Activated effector memory CD4-positive, alpha-beta T cell treated with Interleukin-2 at 50 U/mL for 16 hours (primary cell): ENCODE data around the gene INCENP.
"Not testable (repeated sequence)": the region's sequence is repeated elsewhere in the genome, so short reads cannot be mapped to it uniquely, and the experiment has no call there.

Experiments used
- DNase-seq: peaks from one replicate; pipeline ENCODE4 v3.0.0-alpha.2; 2020

Gene INCENP

GRCh38 chr11:62123669-62124185 lies at the start of gene INCENP:
TSS of gene INCENP (plus strand) at chr11:62124011. CDS start at chr11:62128162, 4,151 bp downstream.
- DNase-seq = peak; percentile 94

DNA sequence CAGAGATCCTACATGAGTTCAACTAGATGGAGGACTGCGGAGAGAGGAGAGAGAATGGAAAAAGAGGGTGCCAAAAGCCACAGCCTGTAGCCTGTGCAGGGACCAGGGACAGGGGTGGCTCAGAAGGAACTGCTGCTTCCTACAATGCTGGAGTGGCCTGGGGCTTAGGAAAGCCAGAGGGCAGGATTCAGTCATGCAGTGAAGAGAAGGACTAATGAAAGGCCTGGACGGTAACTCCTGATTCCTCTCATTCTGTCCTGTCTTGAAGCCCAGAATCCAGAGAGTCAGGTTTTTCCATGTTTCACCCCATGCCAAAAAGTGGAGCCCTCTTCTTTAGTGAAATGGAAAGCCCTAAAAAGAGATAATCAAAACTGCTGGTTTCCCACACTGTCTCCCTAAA lies 48.4 kb upstream of the INCENP start:
- DNase-seq = no peak

GRCh38 chr11:62077132-62077531 lies 46.7 kb upstream of the INCENP start:
- no peak for DNase-seq

GRCh38 chr11:62081378-62082291 lies 42.2 kb upstream of the INCENP start:
- DNase-seq = peak; percentile 65

DNA sequence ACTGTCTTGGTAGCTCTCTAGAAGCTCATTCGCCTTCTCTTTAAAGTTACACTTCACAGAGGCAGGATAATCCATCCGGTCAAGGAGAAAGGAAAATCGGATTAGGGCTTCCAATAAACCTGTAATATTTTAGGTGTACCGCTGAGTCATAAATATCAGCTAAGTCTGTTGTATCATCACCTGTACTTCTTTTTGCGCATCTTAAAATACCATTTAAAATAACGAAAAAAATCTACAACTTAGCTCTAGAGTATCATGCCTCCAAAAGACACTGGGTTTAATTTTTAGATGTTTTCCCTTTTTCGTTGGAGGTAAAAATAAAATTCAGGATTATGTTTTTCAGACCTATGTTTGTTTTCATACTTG lies 41.5 kb upstream of the INCENP start:
- DNase-seq = no peak

DNA sequence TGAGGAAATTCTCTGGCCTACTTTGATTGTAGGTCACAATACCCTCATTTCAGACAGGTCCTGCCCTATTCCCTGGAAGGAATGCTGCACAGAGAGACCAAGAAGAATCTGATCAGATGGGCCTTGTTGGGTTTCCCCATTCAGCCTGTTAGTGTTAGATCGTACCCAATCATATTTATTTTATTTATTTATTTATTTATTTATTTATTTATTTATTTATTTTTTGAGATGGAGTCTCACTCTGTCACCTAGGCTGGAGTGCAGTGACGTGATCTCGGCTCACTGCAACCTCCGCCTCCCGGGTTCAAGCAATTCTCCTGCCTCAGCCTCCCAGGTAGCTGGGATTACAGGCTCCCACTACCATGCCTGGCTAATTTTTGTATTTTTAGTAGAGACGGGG lies 39.0 kb upstream of the INCENP start:
- DNase-seq = not testable (repeated sequence)

GRCh38 chr11:62087694-62088093 lies 36.1 kb upstream of the INCENP start:
- no peak for DNase-seq

DNA sequence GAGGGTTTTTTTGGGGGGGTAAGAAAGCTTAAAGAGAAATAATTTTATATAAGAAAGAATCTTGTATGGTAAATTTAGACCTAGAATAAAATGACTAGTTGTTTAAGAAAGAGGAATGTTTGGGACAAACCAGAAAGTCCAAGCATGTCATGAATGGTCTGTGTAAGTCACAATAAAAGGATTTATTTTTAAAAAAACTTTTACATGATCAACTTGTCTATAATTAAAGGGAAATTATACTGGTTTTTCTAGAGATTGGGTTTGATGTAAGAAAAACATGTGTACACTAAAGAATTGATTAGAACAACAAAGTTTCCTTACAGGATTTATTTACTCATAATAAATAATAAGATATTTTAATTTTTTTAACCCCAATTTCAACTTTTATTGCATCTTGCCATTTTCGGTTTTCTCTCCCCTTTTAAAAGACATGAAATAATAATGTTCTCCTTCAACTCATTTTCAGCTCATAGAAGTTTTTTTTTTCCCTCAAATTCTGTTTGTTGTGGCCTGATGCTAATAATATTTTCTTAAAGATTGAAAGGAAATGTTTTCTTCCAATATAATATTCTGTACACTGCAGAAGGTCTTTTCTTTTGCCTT lies 35.4 kb upstream of the INCENP start:
- DNase-seq = no peak

DNA sequence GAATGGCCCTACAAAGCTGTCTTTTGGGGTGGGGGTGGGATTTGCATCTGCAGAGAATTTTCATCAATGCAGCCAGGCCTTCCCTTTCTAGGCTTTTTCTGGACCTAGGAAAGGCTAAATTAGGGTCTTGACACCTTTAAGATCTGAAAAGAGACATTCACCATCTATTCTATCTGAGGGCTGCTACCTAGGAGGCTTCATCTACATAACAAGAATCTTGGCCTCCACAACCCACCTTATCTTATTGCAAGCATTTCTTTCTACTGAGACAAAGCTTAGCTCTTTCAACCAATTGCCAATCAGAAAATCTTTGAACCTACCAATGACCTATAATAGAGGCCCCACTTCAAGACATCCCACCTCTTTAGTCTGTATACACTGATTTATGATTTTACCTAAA lies 20.7 kb upstream of the INCENP start:
- no peak for DNase-seq

DNA sequence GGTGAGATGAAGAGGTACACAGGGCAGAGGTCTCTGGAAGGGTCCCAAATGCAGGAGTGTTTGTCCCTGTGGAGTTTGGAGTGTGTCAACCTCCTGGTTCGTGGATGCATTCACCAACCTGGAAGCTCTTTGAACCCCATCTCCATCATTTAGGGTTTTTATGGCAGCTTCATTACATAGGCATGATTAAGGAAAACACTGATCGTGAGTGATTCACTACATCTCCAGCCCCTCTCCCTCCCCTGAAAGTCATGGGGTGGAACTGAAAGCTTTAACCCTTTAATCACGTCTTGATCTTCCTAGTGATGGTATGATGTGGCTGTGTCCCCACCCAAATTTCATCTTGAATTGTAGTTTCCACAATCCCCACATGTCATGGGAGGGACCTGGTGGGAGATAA lies 19.8 kb upstream of the INCENP start:
- no peak for DNase-seq

DNA sequence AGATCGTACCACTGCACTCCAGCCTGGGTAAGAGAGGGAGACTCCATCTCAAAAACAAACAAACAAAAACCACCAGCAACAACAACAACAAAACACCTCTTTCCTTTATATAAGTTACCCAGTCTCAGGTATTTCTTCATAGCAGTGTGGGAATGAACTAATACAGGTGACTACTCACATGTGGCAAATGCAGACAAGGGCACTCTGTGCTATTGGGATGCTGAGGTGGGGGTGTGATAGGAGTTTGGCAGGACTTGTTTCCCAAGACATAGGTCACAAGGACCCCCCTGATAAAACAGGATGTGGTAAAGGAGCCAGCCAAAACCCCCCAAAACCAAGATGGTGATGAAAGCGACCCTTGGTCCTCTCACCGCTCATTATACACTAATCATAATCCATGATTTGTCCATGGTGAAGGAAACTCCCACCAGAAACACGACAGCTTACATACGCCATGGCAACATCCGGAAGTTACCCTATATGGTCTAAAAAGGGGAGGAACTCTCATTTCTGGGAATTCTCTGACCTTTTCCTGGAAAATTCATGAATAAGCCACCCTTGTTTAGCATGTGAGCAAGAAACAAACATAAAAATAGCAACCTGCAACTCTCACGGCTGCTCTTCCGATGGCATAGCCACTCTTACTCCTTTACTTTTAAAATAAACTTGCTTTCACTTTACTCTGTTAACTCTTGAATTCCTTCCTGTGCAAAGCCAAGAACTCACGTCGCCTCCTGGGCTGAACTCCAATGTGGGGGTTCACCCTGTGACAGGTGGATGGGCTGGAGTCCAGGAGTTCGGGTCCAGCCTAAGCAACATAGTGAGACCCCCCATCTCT lies 18.8 kb upstream of the INCENP start:
- DNase-seq = no peak

DNA sequence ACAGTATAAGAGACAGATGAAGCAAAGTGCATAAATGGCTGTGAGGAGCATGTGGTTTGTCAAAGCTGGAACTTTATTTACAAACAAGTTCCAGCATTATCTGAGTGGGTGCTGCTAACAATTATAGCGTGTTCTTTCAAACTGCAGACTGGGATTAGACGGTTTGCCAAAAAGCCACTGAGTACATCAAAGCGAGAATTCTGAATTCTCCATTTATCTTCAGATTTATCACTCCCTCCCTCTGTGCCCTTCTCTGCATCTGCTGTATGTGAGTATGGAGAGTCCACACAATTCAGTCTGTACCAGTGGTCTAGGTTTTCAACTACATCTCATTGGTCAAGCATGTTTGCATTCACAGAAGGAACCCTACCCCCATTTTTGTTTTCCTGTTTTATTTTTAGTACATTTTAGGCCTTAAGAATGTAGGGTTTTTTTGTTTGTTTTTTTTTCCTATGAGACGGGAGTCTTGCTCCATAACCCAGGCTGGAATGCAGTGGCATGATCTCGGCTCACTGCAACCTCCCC lies 18.1 kb upstream of the INCENP start:
- DNase-seq = no peak

DNA sequence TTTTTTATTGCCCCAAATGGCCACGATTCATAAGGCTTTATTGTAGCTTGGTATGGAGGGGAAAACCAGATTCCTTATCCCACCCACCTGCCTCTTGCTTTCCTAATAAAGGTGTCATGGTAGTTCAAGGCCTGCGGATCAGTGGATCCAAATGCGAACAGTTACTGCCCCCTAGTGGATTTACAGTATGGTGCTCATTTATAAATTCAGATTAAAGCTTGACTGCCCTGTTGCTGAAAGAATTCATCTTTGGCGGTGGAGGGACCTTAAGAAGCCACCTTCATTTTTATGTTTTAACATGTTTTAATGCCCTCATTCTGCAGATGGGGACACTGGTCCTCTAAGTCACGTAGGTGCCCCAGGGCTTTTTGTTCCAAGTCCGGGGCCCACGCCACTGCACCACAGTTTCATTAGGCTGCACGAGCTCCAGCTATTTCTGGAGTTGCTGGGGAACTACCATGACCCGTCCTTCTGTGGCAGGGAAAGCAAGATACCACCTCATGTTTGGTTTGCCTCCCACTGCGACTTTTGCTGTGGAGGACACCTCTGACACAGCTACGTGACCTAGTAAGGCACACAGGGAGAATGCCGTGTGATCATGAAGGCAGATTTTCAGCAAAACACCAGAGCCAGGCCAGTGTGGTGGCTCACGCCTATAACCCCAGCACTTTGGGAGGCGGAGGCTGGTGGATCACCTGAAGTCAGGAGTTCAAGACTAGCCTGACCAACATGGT lies 15.6 kb upstream of the INCENP start:
- no peak for DNase-seq

DNA sequence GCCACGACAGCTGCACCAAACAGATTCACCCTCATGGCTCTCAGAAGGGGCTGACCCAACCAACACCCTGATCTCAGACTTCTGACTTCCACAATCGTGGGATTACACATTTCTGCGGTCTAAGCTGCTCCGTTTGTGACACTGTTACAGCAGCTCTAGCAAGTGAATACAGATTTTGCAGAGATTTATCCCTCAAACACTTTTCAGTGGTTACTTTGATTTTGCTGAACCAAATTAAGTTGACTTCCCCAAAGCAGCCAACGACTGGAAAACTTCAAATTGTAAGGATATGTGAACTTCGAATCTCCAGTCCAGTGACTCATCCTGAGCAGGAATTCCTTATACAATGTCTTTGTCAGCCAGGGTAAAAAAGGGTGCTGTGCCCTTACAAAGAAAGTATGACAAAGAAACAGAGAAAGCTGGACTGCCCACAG lies 14.8 kb upstream of the INCENP start:
- DNase-seq = no peak

DNA sequence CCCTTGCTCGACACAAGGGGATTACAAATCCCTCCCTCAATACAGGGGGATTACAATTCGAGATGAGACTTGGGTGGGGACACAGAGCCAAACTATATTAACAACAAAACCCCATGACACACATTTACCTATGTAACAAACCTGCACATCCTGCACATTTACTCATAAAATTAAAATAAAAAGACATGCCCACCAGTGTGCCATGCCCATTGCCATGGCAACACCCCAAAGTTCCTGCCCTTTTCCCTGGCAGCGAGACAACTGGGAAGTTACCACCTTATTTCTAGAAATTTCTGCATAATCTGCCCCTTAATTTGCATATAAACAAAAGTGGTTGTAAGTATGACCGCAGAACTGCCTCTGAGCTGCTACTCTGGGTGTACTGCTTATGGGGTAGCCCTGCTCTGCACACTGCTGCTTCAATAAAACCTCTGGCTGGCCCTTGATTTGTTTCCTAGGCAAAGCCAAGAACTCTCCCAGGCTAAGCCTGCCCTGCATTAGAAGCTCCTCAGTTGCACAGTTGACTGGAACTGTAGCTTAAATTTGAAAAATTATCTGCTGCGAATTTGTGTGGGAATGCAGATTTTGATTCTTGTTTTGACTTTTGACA lies 8.6 kb upstream of the INCENP start:
- no peak for DNase-seq

DNA sequence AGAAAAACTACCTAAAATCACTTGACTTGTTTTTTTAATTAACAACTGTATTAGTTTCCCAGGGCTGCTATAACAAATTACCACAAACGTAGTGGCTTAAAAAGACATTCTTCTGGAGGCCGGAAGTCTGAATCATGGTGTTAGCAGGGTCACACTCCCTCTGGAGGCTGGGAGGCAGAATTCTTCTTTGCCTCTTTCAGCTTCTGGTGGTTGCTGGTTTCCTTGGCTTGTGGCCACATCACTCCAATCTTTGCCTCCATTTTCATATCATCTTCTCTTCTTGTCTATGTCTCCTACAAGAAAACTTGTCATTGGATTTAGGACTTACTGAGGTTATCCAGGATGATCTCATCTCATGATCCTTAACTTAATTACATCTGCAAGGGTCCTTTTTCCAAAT lies 7.4 kb upstream of the INCENP start:
- DNase-seq = no peak

DNA sequence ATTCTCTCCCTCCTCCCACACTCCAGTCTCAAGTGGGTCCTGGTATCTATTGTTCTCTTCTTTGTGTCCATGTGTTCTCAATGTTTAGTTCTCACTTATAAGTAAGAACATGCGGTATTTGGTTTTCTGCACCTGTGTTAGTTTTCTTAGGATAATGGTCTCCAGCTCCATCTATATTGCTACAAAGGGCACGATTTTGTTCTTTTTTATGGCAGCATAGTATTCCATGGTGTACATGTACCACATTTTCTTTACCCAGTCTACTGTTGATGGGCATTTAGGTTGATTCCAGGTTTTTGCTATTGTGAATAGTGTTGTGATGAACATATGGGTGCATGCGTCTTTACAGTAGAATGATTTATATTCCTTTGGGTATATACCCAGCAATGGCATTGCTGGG lies 4.2 kb upstream of the INCENP start:
- no peak for DNase-seq

GRCh38 chr11:62120001-62120400 lies 3.8 kb upstream of the INCENP start:
- no peak for DNase-seq

GRCh38 chr11:62120431-62120830 lies 3.4 kb upstream of the INCENP start:
- DNase-seq = no peak

- no peak for DNase-seq
These were observed 1.7 kb upstream of the INCENP start for GRCh38 chr11:62122076-62122475.

- DNase-seq = no peak
These were observed 639 bp downstream of the INCENP start for GRCh38 chr11:62124186-62125113.
